GM12891 (cell line): ENCODE measurements around the gene SST.

Experiments used
- PAX5 ChIP-seq: IDR thresholded peaks from 2 replicates; pipeline ENCODE4 v1.6.1; 2011; ENCODE audit warnings: low read length, moderate library complexity, mild to moderate bottlenecking; ENCODE audit not compliant: insufficient read depth, severe bottlenecking
- POLR2A ChIP-seq: IDR thresholded peaks from 2 replicates; pipeline ENCODE4 v1.6.1; 2011; ENCODE audit warnings: low read depth, low read length, control low read depth
- POLR2AphosphoS5 ChIP-seq: IDR thresholded peaks from 2 replicates; pipeline ENCODE4 v1.6.1; 2011; ENCODE audit warnings: low read depth, low read length, control low read depth
- SPI1 ChIP-seq: IDR thresholded peaks from 2 replicates; pipeline ENCODE4 v1.6.1; 2011; ENCODE audit warnings: low read depth, low read length, control low read depth
- TAF1 ChIP-seq: IDR thresholded peaks from 2 replicates; pipeline ENCODE4 v1.6.1; 2011; ENCODE audit warnings: low read depth, low read length, control low read depth

- TF ChIP-seq SPI1 (no peak), TAF1 (no peak), POLR2AphosphoS5 (no peak), POLR2A (no peak), PAX5 (no peak)
Measured at GRCh38 chr3:187696021-187696420, 25.8 kb upstream of the SST start.
